HEK293 (cell line): ENCODE results near the gene GEMIN7.

Source experiments
- CTCF ChIP-seq: fragments of 450-650 bp; formaldehyde crosslinking; IDR thresholded peaks from 2 replicates; pipeline ENCODE4 v1.5.1; 2016; ENCODE audit warnings: missing biosample characterization, missing genetic modification characterization
- PRDM2 ChIP-seq: fragments of 450-650 bp; formaldehyde crosslinking; IDR thresholded peaks from 2 replicates; pipeline ENCODE4 v1.5.1; 2016; ENCODE audit warnings: missing biosample characterization, missing genetic modification characterization, borderline replicate concordance
- ZNF24 ChIP-seq: fragments of 450-650 bp; formaldehyde crosslinking; IDR thresholded peaks from 2 replicates; pipeline ENCODE4 v1.5.1; 2016; ENCODE audit warnings: missing biosample characterization, missing genetic modification characterization
- ZNF785 ChIP-seq: fragments of 450-650 bp; formaldehyde crosslinking; IDR thresholded peaks from 2 replicates; pipeline ENCODE4 v1.5.1; 2016; ENCODE audit warnings: missing biosample characterization, missing genetic modification characterization
- ZSCAN5A ChIP-seq: fragments of 450-650 bp; formaldehyde crosslinking; IDR thresholded peaks from 2 replicates; pipeline ENCODE4 v1.5.1; 2016; ENCODE audit warnings: missing biosample characterization, missing genetic modification characterization

- TF ChIP-seq ZNF785 (no peak), CTCF (no peak), ZSCAN5A (tag by site-specific recombination) (no peak), PRDM2 (no peak), ZNF24 (no peak)
Observed at GRCh38 chr19:45125360-45125759, 46.3 kb downstream of the GEMIN7 start.
